Activated CD4-positive, alpha-beta T cell treated with anti-CD3 and anti-CD28 coated beads for 24 hours (primary cell): Measurements from ENCODE around the gene SLC39A11.
"Not testable (repeated sequence)": the region's sequence is repeated elsewhere in the genome, so short reads cannot be mapped to it uniquely, and the experiment has no call there.

Source experiments
- DNase-seq, 2 donors: peaks; one replicate each; pipeline ENCODE4 v3.0.0-alpha.2; 2020; ENCODE audit warnings: low read depth in 2 of 2

The SLC39A11 gene

GRCh38 chr17:72657467-72658317 lies 434.8 kb downstream of the SLC39A11 start:
- DNase-seq: no peak

GRCh38 chr17:72656130-72656763 lies 436.2 kb downstream of the SLC39A11 start:
- no peak for DNase-seq

GRCh38 chr17:72654706-72655105 lies 437.8 kb downstream of the SLC39A11 start:
- no peak for DNase-seq

GRCh38 chr17:72651988-72652387 lies 440.5 kb downstream of the SLC39A11 start:
- DNase-seq: no peak

GRCh38 chr17:72648702-72649101 lies 443.8 kb downstream of the SLC39A11 start:
- no peak for DNase-seq

- no peak for DNase-seq
Observed at GRCh38 chr17:72646176-72646575, 446.3 kb downstream of the SLC39A11 start.

- no peak for DNase-seq
Observed at GRCh38 chr17:72644492-72644891, 448.0 kb downstream of the SLC39A11 start.

GRCh38 chr17:72643575-72644216 lies 448.8 kb downstream of the SLC39A11 start:
- DNase-seq: no peak

- DNase-seq: no peak
Observed at GRCh38 chr17:72642720-72643119, 449.8 kb downstream of the SLC39A11 start.

GRCh38 chr17:72640415-72641165 lies 451.9 kb downstream of the SLC39A11 start:
- no peak for DNase-seq

GRCh38 chr17:72639711-72640110 lies 452.8 kb downstream of the SLC39A11 start:
- DNase-seq: no peak

GRCh38 chr17:72638932-72639331 lies 453.6 kb downstream of the SLC39A11 start:
- not testable (repeated sequence) for DNase-seq

- no peak for DNase-seq
Observed at GRCh38 chr17:72635034-72635635, 457.4 kb downstream of the SLC39A11 start.

GRCh38 chr17:72634621-72635020 lies 457.9 kb downstream of the SLC39A11 start:
- no peak for DNase-seq

- no peak for DNase-seq
Observed at GRCh38 chr17:72631949-72632684, 460.4 kb downstream of the SLC39A11 start.

GRCh38 chr17:72631568-72631948 lies 460.9 kb downstream of the SLC39A11 start:
- DNase-seq: no peak

GRCh38 chr17:72624652-72625051 lies 467.8 kb downstream of the SLC39A11 start:
- DNase-seq: no peak

GRCh38 chr17:72624226-72624625 lies 468.3 kb downstream of the SLC39A11 start:
- DNase-seq: no peak

- DNase-seq: no peak
Observed at GRCh38 chr17:72622661-72623433, 469.6 kb downstream of the SLC39A11 start.
